HEK293 (cell line): ENCODE data around the gene MON2.

Experiments used
- ELK4 ChIP-seq: IDR thresholded peaks from 2 replicates; pipeline ENCODE4 v1.6.1; 2011; ENCODE audit warnings: mild to moderate bottlenecking, low read depth, low read length, borderline replicate concordance
- IKZF3 ChIP-seq: fragments of 450-650 bp; IDR thresholded peaks from 2 replicates; pipeline ENCODE4 v1.5.0; 2018; ENCODE audit warnings: missing biosample characterization, mild to moderate bottlenecking, missing genetic modification characterization, moderate library complexity
- REST ChIP-seq: fragments of 450-650 bp; formaldehyde crosslinking; IDR thresholded peaks from 2 replicates; pipeline ENCODE4 v1.5.1; 2016; ENCODE audit warnings: missing biosample characterization, missing genetic modification characterization
- ZNF138 ChIP-seq: fragments of 450-650 bp; formaldehyde crosslinking; IDR thresholded peaks from 2 replicates; pipeline ENCODE4 v1.5.1; 2016; ENCODE audit warnings: missing biosample characterization, missing genetic modification characterization, borderline replicate concordance
- ZNF274 ChIP-seq, 2 experiments: fragments of 200-500 bp in 1 of 2; fragments of 450-650 bp in 1 of 2; sonication (Bioruptor generic) in 1 of 2; formaldehyde crosslinking in 1 of 2; IDR thresholded peaks; 2 replicates each; pipeline versions ENCODE4 v1.5.1 to v1.6.1; 2014 to 2016; ENCODE audit warnings: borderline replicate concordance in 1 of 2, inconsistent platforms in 1 of 2, low read length in 1 of 2, missing biosample characterization in 1 of 2, missing genetic modification characterization in 1 of 2
- ZNF629 ChIP-seq: fragments of 450-650 bp; formaldehyde crosslinking; IDR thresholded peaks from 2 replicates; pipeline ENCODE4 v1.5.1; 2017; ENCODE audit warnings: missing biosample characterization, missing genetic modification characterization
- ZNF768 ChIP-seq: fragments of 450-650 bp; formaldehyde crosslinking; IDR thresholded peaks from 2 replicates; pipeline ENCODE4 v1.5.1; 2018; ENCODE audit warnings: missing biosample characterization, mild to moderate bottlenecking, missing genetic modification characterization
- ZNF776 ChIP-seq: fragments of 450-650 bp; formaldehyde crosslinking; IDR thresholded peaks from 2 replicates; pipeline ENCODE4 v1.5.0; 2017; ENCODE audit warnings: missing biosample characterization, missing genetic modification characterization, borderline replicate concordance
- ZNF792 ChIP-seq: fragments of 450-650 bp; formaldehyde crosslinking; IDR thresholded peaks from 2 replicates; pipeline ENCODE4 v1.5.1; 2016; ENCODE audit warnings: missing biosample characterization, missing genetic modification characterization
- TF ChIP-seq, protein P1 (sequence below): fragments of 450-650 bp; formaldehyde crosslinking; IDR thresholded peaks from 2 replicates; pipeline ENCODE4 v1.5.1; 2016; ENCODE audit warnings: missing biosample characterization, missing genetic modification characterization

GRCh38 chr12:62598846-62599245 is 132.2 kb downstream of the MON2 start:
- TF ChIP-seq REST (tag by site-specific recombination) (no peak), IKZF3 (no peak), ZNF138 (tag by site-specific recombination) (no peak), ZNF792 (tag by site-specific recombination) (no peak), ZNF274 (IDR thresholded peaks at IDR 0.05; ENCODE audit: low read length) (no peak), ZNF274 (tag by site-specific recombination; IDR thresholded peaks at IDR 0.05; ENCODE audit: borderline replicate concordance) (no peak), ELK4 (no peak), ZNF629 (tag by site-specific recombination) (no peak), ZNF776 (tag by site-specific recombination) (no peak), ZNF768 (no peak)
- TF ChIP-seq, protein P1, sequence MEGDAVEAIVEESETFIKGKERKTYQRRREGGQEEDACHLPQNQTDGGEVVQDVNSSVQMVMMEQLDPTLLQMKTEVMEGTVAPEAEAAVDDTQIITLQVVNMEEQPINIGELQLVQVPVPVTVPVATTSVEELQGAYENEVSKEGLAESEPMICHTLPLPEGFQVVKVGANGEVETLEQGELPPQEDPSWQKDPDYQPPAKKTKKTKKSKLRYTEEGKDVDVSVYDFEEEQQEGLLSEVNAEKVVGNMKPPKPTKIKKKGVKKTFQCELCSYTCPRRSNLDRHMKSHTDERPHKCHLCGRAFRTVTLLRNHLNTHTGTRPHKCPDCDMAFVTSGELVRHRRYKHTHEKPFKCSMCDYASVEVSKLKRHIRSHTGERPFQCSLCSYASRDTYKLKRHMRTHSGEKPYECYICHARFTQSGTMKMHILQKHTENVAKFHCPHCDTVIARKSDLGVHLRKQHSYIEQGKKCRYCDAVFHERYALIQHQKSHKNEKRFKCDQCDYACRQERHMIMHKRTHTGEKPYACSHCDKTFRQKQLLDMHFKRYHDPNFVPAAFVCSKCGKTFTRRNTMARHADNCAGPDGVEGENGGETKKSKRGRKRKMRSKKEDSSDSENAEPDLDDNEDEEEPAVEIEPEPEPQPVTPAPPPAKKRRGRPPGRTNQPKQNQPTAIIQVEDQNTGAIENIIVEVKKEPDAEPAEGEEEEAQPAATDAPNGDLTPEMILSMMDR (tag by site-specific recombination): no peak
